ENCODE data around the gene HEXD.

Gene HEXD

DNA sequence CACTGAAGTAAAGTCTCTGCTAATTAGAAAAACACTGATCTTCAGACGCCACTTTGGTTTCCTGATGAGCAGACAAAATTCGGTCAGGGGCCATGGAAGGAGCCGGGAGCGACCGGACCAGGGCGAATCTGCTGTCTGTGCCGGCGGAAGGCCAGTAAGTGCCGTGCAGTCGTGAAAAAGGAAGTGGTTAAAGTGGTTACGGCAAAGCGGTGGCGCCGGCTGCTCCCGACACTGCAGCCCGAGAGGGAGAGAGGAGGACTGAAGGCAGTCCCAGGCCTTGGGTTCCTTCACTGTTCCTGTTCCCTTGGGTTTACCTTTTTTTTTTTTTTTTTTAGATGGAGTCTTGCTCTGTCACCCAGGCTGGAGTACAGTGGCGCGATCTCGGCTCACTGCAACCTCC lies 17.3 kb upstream of the HEXD start:
- TF ChIP-seq, protein P1, sequence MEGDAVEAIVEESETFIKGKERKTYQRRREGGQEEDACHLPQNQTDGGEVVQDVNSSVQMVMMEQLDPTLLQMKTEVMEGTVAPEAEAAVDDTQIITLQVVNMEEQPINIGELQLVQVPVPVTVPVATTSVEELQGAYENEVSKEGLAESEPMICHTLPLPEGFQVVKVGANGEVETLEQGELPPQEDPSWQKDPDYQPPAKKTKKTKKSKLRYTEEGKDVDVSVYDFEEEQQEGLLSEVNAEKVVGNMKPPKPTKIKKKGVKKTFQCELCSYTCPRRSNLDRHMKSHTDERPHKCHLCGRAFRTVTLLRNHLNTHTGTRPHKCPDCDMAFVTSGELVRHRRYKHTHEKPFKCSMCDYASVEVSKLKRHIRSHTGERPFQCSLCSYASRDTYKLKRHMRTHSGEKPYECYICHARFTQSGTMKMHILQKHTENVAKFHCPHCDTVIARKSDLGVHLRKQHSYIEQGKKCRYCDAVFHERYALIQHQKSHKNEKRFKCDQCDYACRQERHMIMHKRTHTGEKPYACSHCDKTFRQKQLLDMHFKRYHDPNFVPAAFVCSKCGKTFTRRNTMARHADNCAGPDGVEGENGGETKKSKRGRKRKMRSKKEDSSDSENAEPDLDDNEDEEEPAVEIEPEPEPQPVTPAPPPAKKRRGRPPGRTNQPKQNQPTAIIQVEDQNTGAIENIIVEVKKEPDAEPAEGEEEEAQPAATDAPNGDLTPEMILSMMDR (IDR thresholded peaks at IDR 0.05) = no peak

DNA sequence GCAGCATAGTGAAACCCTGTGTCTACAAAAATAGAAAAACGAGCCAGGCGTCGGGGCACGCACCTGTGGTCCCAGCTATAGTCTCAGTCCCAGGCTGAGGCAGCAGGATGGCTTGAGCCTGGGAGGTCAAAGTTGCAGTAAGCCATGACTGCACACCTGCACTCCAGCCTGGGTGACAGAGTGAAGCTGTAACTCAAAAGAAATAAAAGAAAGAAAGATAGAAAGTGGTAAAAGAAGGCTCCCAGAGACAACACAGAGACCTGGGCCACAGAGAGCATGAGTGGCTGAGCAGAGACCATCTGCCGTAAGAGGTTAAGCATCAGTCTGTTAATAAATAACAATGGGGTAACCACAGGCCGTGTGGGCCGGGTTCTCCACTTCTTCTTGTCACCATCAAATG lies 15.3 kb upstream of the HEXD start:
- TF ChIP-seq, protein P1 (IDR thresholded peaks at IDR 0.05) = no peak

- TF ChIP-seq, protein P1 (IDR thresholded peaks at IDR 0.05) = no peak
Measured at GRCh38 chr17:82403662-82404660, 14.2 kb upstream of the HEXD start.

- TF ChIP-seq, protein P1 (IDR thresholded peaks at IDR 0.05) = no peak
Measured at GRCh38 chr17:82405051-82405450, 13.1 kb upstream of the HEXD start.

DNA sequence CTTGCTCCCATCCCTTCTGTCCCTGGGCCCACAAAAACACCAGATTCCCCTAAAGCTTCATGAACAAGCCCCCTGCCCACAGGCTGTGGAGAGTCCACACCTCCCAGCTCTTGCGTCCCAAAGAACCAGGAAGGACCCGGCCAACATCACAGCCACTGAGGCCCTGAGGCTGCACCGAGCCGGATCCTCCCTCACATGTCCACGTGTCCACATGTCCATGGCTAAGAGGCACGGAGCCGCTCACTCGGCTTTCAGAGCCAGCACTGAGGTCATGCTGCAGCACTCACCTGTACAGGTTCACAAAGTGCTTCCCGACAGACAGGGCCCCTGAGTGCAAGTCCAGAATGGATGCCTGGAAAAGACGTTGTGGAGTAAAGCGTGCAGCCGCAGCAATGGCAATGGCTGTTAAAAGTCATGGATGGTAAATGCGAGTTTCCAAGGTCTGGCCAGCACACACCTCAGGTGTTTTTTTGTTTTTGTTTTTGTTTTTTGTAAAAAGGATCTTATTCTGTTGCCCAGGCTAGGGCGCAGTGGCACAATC lies 11.9 kb upstream of the HEXD start:
- TF ChIP-seq, protein P1 (IDR thresholded peaks at IDR 0.05) = no peak

DNA sequence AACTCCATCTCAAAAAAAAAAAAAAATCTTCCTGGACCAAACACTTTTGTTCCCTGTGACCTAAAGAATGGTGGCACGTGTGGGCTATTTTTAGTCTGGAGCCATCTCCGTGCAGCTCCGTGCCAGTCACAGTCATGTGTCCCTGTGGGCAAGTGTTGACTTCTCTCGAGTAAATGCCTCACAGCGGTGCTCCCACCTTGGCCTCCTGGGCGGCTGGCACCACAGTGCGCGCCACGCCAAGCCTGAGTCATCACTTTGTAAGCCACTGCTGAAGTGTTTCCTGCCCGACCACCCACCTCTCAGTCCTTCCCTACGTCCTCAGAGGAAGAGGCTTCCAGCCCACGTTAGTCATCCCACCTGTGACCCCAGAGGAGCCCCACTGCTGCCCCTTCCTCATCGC lies 10.9 kb upstream of the HEXD start:
- TF ChIP-seq, protein P1 (IDR thresholded peaks at IDR 0.05) = no peak

GRCh38 chr17:82408288-82408937 lies 9.7 kb upstream of the HEXD start:
- TF ChIP-seq, protein P1 (IDR thresholded peaks at IDR 0.05) = no peak
